HG03575 (cell line): ENCODE measurements around the gene SAMD14.

ENCODE experiments used
- ATAC-seq: cut with Tn5 transposase; IDR thresholded peaks from one replicate; pipeline ENCODE4 v1.9.1; 2021; ENCODE audit not compliant: unreplicated experiment, insufficient number of reproducible peaks, low FRiP score; ENCODE audit errors: extremely low read depth

Gene SAMD14

DNA sequence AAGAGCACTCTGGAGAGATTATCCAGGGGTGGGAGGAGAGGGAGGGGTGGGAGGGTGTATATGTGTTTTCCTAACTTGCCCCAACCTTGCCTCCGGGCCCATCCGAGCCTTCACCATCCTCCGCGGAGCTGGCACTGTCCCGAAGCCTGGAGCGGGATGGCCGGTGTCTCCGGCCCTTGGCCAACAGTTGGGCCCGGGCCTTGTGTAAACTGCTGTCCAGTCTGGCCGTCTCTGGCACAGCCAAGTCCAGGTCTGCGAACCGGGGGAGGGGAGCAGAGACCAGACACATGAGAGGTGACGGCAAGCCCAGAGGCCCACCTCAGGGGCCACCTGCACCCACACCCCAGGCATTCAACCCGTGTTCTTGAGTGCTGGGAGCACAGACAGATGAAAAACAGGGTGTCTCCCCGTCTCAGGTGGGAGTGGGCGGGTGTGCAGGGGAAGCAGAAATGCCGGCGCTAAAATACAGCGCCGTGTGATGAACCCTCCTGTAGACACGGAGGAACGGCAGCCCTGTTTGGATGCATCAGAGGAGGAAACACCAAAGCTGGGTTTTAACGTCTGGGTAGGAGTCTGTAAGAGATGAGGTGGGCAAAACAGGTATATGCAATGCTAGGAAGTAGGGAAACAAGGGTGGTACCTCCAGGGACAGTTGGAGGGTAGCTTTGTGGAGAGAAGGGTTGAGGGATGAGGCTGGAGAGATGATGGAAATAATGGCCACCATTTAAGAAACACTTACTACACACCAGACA lies 11.7 kb downstream of the SAMD14 start:
- no peak for ATAC-seq

DNA sequence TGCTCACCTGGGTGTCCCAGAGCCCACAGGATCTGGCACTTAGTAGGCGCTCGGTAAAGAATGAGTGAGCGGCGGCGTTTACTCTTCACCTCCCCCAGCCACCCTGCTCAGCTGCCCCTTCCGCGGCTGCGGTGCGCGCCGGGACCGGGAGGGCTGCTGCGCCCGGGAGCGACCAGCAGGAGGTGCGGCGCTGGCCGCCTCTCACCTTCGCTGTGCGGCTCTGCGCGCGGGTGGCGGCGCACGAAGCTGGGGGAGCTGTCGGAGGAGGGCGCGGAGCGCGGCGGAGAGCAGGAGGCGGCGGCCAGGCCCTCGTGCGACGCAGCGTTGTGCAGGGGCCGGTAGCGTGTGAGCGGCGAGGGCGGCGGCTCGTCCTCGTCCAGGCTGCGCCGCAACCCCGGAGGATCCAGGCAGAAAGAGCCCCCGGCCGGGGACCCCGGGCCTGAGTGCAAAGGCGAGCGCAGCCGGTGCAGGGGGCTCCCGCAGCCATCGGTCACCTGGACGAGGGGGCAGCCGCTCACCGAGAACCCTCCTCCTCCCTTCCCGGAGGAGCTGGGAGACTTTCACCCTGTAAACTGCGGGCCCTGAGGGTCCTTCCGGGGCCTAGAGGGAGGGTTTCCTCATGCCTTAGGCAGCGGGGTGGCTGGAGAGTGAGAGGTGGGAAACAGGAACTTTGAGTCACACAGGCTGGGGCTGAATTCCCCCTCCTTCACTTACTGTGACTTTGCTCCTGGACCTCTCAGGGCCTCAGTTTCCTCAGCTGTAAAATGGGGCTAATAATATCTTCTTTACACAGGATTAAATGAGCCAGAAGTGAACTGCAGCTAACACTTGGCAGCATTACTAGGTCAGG lies 12.5 kb downstream of the SAMD14 start:
- no peak for ATAC-seq

DNA sequence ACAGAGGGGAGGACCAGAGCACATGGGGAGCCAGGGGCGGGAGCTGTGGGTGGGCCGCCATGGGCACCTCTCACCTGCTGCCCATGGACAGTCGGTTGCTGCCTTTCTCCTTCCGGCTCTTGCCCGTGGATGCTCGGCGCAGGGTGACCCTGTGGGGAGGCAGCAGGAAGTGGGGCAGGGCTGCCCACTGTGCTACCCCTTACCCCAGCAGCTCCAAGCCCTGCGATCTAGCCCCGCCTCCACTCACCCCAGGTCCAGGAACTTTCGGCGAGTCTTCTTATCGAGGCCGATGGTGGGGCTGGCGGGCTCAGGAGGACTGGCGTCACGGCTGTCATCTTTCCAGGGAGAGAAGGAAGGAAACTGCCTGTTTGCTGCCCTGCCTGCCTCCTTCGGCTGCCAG lies 14.2 kb downstream of the SAMD14 start:
- no peak for ATAC-seq

DNA sequence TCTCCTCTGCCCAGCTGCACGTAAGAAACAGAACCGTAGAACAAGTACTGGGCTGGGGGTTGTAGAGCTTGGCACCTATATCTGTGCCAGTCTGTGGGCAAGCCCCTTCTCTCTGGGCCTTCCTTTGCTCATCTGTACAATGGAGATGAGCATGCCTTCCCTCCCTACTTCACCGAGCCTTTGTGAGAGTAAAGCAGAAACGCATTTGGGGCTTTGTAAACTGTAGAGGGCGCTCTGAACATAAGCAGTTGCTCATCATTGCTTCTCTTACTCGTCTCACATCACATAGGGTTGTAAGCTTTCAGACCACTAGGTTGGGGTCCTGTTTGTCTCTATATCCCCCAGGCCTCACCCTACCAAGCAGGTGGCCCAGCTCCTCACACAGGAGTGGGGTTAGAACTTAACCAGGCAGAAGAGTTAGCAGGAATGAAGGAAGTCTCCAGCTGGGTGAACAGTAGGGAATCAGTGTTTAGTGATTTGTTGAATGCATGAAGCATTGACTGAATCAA lies 15.1 kb downstream of the SAMD14 start:
- no peak for ATAC-seq

DNA sequence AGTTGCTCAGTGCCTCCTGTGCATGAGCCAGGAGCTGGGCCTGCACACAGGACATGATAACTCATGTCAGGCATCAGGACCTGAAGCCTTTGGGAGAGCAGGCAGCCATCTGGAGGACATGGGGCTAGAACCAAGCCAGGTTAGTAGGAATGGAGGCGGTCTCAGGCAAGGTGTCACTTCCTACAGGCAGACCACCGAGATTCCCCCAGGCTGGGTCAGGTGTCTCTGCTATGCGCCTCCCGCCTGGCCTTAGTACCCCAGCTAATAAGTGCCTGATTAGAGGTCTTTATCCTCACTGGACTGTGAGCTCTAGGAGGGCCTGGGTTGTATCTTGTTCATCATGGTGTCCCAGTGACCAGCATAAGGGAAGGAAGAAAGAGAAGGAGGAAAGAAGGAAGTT lies 15.6 kb downstream of the SAMD14 start:
- ATAC-seq = no peak

DNA sequence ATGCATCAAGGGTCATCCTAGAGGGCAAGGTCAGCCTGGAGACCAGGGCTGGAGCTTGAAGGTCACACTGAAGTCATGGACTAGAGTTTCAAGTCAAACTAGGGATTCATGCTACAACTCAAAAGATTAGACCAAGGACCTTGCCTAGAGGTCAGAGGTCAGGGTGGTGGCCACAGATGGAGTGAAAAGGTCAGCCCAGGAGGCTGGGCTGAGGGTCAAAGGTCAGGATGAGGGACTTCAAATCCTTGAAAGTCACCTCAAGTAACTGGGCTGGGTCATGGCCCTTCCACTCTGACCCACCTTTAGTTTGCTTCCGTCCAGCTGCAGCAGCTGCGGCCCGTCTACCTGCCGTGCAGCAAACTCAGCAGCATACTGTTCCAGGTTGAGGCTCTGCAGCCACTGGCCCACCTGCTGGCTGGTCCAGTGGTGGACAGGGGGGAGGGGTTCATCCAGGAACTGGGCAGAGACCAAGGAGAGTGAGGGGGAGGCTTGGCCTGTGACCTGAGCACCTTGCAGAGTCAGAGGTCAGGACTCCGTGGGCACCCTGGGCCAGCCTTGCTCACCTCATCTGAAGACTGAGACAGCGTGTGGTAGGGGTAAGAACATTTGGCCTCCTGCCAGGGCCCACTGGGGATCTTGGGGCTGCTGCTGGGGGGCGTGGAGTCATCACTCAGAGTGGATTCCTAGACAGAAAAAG lies 16.2 kb downstream of the SAMD14 start:
- no peak for ATAC-seq

DNA sequence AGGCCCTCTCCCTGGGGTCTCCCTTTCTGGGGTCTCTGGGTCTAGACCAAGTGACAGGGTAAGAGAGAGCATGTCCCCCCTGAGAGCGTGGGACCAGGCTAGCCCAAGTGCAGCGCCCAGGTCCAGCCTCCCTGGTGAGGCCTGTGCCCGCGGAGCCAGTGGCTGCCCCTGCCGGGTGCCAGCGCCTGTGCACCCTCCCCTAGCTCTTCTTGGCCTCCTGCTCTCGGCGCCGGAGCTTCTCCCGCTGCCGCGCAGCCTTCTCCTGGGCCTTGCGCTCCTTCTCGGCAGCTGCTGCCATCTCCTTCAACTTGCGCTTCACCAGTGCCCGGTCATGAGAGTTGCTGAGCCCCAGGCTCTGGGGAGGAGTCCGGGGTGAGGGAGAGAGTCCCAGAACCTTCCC lies 17.3 kb downstream of the SAMD14 start:
- no peak for ATAC-seq

DNA sequence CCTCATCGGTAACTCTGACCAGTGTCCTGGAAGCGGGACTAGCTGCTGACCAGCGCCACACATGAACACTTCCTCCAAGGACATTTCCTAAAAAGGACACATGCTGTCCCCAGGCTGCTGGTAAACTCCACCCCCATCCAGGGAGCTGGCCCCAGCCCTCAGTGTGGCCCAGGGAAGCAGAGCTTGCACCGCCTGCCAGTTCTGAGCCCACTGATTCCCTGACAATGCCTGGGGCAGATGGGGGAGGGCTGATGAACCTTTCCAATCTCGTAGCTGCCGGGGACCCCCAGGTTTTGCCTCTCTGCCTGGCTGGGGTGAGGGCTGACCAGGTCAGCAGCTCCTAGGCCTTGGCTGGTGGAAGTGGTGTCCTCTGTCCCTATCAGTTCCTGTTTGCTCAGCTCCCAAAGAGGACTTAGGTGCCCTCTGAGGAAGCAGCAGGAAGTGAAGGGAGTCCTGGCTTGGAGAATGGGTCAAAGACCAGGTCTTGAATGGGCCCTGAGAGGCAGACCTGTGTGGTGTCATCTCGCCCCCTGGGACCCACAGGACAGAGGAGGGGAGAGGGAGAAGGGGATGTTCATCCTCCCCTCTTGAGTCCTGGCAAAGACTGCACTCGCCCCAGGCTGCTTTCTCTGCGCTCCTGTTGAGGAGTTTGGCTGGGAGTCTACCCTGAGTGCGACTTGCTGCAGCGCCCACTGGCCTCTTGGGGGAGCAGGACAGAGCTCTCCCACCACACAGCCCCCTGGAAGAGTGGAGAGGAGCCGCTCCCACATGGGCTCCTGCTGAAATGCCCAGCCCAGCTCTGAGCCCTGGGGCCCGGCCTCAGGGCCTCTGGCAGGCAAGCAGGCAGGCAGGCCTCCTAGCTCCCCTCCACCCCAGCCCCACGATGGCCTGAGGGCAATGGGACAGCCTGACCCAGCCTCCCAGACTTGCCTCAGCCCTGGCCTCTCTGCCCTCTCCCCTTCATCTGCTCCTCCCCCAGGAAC lies 18.0 kb downstream of the SAMD14 start:
- ATAC-seq = no peak

DNA sequence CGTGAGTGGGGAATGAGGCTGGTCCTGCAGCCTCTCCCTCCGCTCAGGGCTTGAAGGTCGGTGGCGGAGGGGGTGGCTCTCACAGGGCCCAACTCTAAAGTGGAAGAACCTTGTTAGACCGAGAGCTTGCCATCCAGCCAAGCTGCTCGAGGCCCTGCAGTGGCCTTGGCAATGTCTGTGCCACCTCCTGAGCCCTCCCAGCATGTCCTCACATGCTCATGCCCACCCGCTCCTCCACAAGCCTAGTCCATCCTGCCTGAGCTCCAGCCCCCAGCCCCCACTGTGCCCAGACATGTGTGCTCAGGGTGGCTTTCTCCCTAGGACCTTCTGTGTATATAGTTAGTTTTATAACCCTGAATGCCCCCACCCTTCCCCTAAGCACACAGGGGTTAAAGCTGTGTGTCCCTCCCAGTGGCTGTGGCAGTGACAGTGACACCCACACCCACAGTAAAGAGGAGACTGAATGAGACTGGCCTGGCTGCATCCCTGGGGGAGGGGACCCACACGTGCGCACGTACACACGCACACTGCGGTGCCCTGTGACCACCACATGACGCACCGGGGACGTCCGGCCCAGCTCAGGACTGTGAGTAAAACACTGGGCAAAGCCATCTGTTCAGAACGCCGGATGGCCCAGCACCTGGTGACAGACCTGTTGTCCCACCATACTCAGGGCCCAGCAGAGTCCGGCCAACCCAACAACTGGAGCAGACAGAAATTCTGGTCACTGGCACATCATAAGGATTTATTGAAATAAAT lies 19.2 kb downstream of the SAMD14 start:
- ATAC-seq = no peak

DNA sequence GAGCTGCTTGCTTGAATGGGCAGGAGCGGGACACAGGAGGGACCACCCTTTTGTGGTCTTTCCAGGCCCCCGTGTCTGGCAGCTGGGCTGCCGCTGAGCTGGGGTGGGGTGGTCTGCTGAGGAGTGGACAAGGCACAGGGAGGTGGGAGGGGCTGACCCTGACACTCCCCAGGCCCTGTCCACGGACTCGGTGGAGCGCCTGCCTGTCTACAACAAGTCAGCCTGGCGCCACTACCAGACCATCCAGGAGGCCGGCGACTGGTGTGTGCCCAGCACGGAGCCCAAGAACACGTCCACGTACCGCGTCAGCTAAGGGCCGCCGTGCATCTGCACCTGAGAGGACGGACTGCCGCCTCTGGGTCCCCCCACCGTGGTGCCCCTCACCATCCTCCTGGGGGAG lies 20.2 kb downstream of the SAMD14 start:
- ATAC-seq = no peak

DNA sequence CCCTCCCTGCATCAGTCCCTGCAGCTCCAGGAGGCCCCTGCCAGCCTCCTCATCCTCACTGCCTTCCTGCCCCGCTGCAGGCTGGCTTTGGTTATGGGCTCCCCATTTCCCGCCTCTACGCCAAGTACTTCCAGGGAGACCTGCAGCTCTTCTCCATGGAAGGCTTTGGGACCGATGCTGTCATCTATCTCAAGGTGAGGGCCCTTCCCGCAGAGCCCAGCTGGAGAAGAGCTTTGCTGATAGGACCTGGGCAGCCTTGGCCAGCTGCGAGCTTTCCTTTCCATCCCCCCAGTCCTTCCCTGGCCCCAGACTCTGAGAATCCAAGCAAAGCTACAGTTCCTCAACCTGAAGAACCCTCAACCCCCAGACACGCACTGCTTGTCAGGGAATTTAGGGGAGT lies 20.8 kb downstream of the SAMD14 start:
- ATAC-seq = no peak

DNA sequence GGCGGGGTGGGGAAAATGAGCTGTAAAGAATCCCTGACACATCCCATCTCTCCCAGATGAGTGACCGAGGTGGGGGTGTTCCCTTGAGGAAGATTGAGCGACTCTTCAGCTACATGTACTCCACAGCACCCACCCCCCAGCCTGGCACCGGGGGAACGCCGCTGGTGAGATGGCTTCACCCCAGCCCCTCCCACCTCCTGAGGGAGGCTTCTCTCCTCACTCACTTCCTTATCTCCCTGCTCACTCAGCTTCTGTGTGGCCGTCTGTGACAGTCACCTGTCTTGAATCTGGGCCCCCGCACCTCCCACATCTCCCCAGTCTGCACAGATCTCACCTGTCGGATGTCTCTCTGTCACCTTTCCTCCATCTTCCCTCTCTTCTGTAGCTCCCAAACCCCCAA lies 21.4 kb downstream of the SAMD14 start:
- no peak for ATAC-seq

DNA sequence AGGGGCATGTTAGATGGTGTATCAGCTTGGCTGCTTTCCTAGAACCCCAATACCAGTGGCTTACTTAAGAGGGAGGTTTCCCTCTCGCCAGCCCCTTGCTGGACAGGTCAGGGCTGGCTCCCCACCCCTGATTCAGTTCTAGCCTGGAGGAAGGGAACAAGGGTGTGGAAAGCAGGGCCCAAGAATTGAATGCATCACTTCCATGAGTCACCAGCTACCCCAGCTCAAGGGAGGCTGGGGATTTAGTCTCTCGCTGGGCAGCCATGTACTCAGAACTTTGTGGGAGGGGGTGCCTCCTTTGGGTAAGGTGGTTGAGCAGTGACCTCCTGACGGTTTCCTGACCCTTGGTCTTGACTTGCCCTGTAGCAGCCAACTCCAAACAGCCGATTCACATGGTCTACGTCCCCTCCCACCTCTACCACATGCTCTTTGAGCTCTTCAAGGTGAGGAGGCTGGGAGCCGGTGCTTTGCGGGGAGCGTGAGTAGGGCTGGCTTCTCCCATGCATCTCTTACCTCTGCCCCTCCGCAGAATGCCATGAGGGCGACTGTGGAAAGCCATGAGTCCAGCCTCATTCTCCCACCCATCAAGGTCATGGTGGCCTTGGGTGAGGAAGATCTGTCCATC lies 22.1 kb downstream of the SAMD14 start:
- ATAC-seq = no peak

DNA sequence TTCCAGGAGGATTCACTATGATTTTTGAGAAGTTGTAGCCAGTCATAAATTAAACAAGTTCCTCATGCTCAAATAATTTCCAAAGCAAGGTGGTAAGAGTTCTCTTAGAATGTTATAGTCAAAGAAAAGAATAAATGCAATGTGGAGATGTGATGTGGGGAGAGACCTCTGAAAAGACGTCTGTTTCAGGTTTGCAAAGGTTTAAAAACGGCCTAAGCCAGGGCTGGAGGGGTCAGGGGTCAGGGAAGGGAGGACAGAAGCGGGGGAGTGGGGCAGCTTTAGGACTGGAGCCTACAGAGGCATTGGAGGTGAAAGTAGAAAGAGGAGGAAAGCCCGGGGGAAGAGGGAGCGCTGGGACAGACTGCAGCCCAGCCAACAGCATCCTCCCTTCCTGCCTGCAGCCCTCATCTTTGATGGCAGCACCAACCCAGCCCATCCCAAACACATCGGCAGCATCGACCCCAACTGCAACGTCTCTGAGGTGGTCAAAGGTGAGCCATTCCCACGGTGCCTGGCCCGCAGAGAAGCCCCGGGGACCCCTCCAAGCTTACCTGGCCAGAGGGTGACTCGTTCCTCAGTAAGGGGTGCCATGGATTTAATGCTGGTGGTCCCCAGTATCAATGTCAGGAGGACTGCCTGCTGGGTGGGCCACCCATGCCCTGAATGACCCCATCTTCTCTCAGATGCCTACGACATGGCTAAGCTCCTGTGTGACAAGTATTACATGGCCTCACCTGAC lies 23.4 kb downstream of the SAMD14 start:
- ATAC-seq = no peak

DNA sequence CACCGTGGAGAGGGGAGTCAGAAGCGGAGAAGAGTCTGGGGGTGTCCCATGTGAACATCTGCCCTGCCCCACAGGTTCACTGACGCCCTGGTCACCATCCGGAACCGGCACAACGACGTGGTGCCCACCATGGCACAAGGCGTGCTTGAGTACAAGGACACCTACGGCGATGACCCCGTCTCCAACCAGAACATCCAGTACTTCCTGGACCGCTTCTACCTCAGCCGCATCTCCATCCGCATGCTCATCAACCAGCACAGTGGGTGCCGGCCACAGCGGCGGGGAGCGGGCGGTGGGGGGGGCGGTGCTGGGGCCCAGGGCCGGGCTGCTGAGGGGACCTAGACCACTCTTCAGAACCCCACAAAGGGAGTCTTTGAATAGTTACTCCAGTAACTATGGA lies 24.1 kb downstream of the SAMD14 start:
- ATAC-seq = no peak

DNA sequence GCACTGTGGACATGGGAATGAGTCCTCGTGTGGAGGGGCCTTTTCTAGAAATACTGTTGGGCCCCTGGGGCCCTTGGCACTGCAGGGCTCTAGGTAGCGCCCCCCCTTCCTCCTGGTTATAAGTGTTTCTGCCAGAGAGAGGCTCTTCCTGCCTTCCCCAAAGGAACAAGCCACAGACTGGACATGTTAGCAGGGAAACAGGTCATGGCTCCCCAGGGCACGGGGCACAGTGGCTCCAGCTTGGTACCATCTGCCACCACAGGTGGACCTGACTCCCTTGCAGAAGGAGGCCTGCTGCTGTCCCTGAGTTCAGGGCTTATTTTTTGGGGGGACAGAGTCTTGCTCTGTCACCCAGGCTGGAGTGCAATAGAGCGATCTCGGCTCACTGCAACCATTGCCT lies 26.0 kb downstream of the SAMD14 start:
- ATAC-seq = no peak

DNA sequence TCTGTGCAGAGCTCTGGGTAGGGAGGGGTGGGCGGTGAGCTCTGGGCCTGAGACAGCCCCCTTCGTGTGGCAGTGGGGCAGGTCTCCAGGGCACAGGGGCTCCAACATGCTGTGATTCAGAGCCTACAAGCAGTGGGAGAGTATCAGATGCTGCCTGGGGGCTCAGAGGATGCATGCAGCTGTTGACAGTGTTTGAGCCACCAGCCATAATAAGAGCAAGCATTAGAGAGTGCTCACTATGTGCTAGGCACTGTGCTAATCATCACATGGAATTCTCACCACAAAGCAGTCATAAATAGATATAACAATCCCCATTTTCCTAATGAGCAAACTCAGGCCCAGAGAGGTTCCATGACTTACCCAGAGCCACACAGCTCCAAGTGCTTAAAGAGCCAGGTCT lies 26.7 kb downstream of the SAMD14 start:
- ATAC-seq = no peak
